GM23338 (cell line): ENCODE results near the gene MTHFD1L. TPM values are rescaled to one million over a fixed set of nuclear protein-coding genes. Genes with fewer than 3 reads are reported as not detected.

ENCODE experiments used
- ATAC-seq: fragments of 200-7000 bp; cut with Tn5 transposase; 3 replicates; pipeline ENCODE4 v1.9.1; 2020
- DNase-seq: peaks from one replicate; pipeline ENCODE4 v3.0.0-alpha.2; 2015; ENCODE audit warnings: low spot score
- H2AFZ ChIP-seq: fragments of 200-600 bp; sonication (generic); 2 replicates; pipeline ENCODE4 v1.8.0; 2016; ENCODE audit warnings: antibody characterized with exemption, mild to moderate bottlenecking, moderate library complexity
- H3F3A ChIP-seq: fragments of 200-600 bp; sonication (generic); replicated peaks from 2 replicates; pipeline ENCODE4 v1.8.0; 2017; ENCODE audit warnings: antibody characterized with exemption, mixed run types, low read depth
- H3K27ac ChIP-seq: fragments of 200-600 bp; sonication (generic); 2 replicates; pipeline ENCODE4 v1.6.1; 2016; ENCODE audit warnings: low read depth
- H3K27me3 ChIP-seq: fragments of 200-600 bp; sonication (generic); 2 replicates; pipeline ENCODE4 v1.8.0; 2016; ENCODE audit warnings: mild to moderate bottlenecking, mixed run types, moderate library complexity; ENCODE audit not compliant: insufficient read depth
- H3K36me3 ChIP-seq: fragments of 200-600 bp; sonication (generic); 2 replicates; pipeline ENCODE4 v1.8.0; 2016; ENCODE audit warnings: mild to moderate bottlenecking; ENCODE audit not compliant: insufficient read depth
- H3K4me1 ChIP-seq: fragments of 200-600 bp; sonication (generic); 2 replicates; pipeline ENCODE4 v1.8.0; 2016; ENCODE audit warnings: mild to moderate bottlenecking, moderate library complexity; ENCODE audit not compliant: insufficient read depth
- H3K4me2 ChIP-seq: fragments of 200-600 bp; sonication (generic); 2 replicates; pipeline ENCODE4 v1.7.1; 2017; ENCODE audit warnings: mixed run types
- H3K4me3 ChIP-seq: fragments of 200-600 bp; sonication (generic); 2 replicates; pipeline ENCODE4 v1.6.1; 2016; ENCODE audit warnings: mixed run types
- H3K79me2 ChIP-seq: fragments of 200-600 bp; sonication (generic); replicated peaks from 2 replicates; pipeline ENCODE4 v1.8.0; 2017; ENCODE audit warnings: mild to moderate bottlenecking; ENCODE audit not compliant: insufficient read depth
- H3K9me2 ChIP-seq: fragments of 200-600 bp; sonication (generic); 2 replicates; pipeline ENCODE4 v1.8.0; 2017; ENCODE audit not compliant: insufficient read depth
- H4K20me1 ChIP-seq: fragments of 200-600 bp; sonication (generic); replicated peaks from 2 replicates; pipeline ENCODE4 v1.8.0; 2017; ENCODE audit warnings: mild to moderate bottlenecking; ENCODE audit not compliant: insufficient read depth
- H3K27ac Mint-ChIP-seq: 2 replicates; pipeline ENCODE4 v1.8.0; 2020; ENCODE audit warnings: inconsistent platforms, mild to moderate bottlenecking, moderate library complexity, mixed read lengths
- H3K27me3 Mint-ChIP-seq: 3 replicates; pipeline ENCODE4 v1.8.0; 2022; ENCODE audit warnings: low read depth, mild to moderate bottlenecking, moderate library complexity, mixed read lengths, inconsistent platforms; ENCODE audit not compliant: insufficient read depth, poor library complexity
- H3K36me3 Mint-ChIP-seq: 3 replicates; pipeline ENCODE4 v1.8.0; 2021; ENCODE audit warnings: low read depth, mild to moderate bottlenecking, inconsistent platforms, moderate library complexity, mixed read lengths
- H3K4me1 Mint-ChIP-seq: 3 replicates; pipeline ENCODE4 v1.8.0; 2020; ENCODE audit warnings: mild to moderate bottlenecking, inconsistent platforms, mixed read lengths
- H3K4me3 Mint-ChIP-seq: 3 replicates; pipeline ENCODE4 v1.8.0; 2021; ENCODE audit warnings: moderate library complexity, mild to moderate bottlenecking, inconsistent platforms, mixed read lengths
- H3K9me3 Mint-ChIP-seq: 3 replicates; pipeline ENCODE4 v1.8.0; 2020; ENCODE audit warnings: moderate library complexity, mild to moderate bottlenecking, inconsistent platforms, mixed read lengths
- CREB1 ChIP-seq: fragments of 250-450 bp; sonication (Bioruptor Pico); IDR thresholded peaks from 2 replicates; pipeline ENCODE4 v1.5.0; 2020; ENCODE audit warnings: low read depth, mild to moderate bottlenecking, moderate library complexity
- EZH2 ChIP-seq: fragments of 200-600 bp; sonication (generic); IDR thresholded peaks from one replicate; pipeline ENCODE4 v1.8.0; 2017; ENCODE audit warnings: antibody characterized with exemption, mild to moderate bottlenecking, low read depth; ENCODE audit not compliant: unreplicated experiment
- JUNB ChIP-seq: IDR thresholded peaks from one replicate; pipeline ENCODE4 v1.6.1; 2016; ENCODE audit warnings: antibody characterized with exemption; ENCODE audit not compliant: unreplicated experiment
- NANOG ChIP-seq: IDR thresholded peaks from 2 replicates; pipeline ENCODE4 v1.6.1; 2016; ENCODE audit warnings: antibody characterized with exemption, borderline replicate concordance
- POLR2AphosphoS5 ChIP-seq: IDR thresholded peaks from 2 replicates; pipeline ENCODE4 v1.6.1; 2016; ENCODE audit warnings: antibody characterized with exemption, low read depth
- ZNF331 ChIP-seq: fragments of 250-450 bp; sonication (Bioruptor Pico); IDR thresholded peaks from 2 replicates; pipeline ENCODE4 v1.5.0; 2020; ENCODE audit warnings: low read depth, mild to moderate bottlenecking, moderate library complexity
- polyA plus RNA-seq: library from polyadenylated mRNA; unstranded; fragments of >200 nt; fragmentation: Nextera tagmentation; extraction: Ambion mirVana; gene quantifications from 2 replicates; pipeline ENCODE4 v1.2.1, GENCODE V29; 2016
- total RNA-seq: library from RNA; depleted of rRNA; stranded (reverse); fragments of >200 nt; shearing (Covaris generic); gene quantifications from 2 replicates; pipeline ENCODE4 v1.2.3, GENCODE V29; 2014
- TF ChIP-seq, protein P1 (sequence below): fragments of 250-450 bp; sonication (Bioruptor Pico); IDR thresholded peaks from 2 replicates; pipeline ENCODE4 v1.5.0; 2020; ENCODE audit warnings: mild to moderate bottlenecking, moderate library complexity
- TF ChIP-seq, protein P2 (sequence below): IDR thresholded peaks from one replicate; pipeline ENCODE4 v1.6.1; 2018; ENCODE audit warnings: antibody characterized with exemption; ENCODE audit not compliant: unreplicated experiment
- TF ChIP-seq, protein P3 (sequence below): IDR thresholded peaks from 2 replicates; pipeline ENCODE4 v1.6.1; 2016; ENCODE audit warnings: antibody characterized with exemption

Gene MTHFD1L
- total and polyA plus RNA-seq, 2 experiments from 2014 or later: 53.2 to 66.8 TPM

DNA sequence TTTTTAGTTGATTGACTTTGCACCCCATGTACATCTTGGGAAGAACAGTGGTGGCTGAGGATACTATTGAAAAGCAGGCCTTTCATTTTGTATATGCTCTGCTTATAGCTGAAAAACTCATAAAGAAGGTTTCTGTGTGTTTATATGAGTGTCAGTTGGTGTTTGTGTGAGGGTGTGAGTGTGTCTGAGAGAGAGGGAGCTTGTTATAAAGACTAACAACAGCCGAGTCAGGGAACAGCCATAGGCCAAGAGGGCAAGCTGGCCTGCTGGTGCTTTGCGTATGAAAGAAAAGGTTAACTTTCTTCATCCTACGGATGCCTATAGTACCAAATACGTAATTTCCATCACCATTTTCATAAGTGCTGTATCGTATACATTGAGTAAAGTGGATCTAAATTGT lies 88.3 kb downstream of the MTHFD1L start:
- Histone ChIP-seq H3K27ac (0 out of 2 replicates have a peak overlapping the region, but pooled peaks have one; percentile 26), H3K4me1 (no peaks in the 10 kb centered on the region), H3K27me3 (no peaks in the 10 kb centered on the region), H3K4me2 (no peak overlapping the region), H3K79me2 (no peaks in the 10 kb centered on the region), H3K9me2 (no peaks in the 10 kb centered on the region), H3K36me3 (peaks cover 42% of the 10 kb centered on the region), H2AFZ (no peak overlapping the region), H3F3A (no peaks in the 10 kb centered on the region), H4K20me1 (peaks cover 10% of the 10 kb centered on the region; the same call in 1 of the 2 replicates), H3K4me3 (no peak overlapping the region)
- no peak overlapping the region for H3K4me3 Mint-ChIP-seq
- ATAC-seq: no peak
- no peaks in the 10 kb centered on the region for H3K4me1 Mint-ChIP-seq
- peaks cover 73% of the 10 kb centered on the region for H3K36me3 Mint-ChIP-seq
- no peak overlapping the region for H3K27ac Mint-ChIP-seq
- H3K9me3 Mint-ChIP-seq: no peaks in the 10 kb centered on the region
- no peak for DNase-seq
- TF ChIP-seq POLR2AphosphoS5: no peak
- TF ChIP-seq, protein P1, sequence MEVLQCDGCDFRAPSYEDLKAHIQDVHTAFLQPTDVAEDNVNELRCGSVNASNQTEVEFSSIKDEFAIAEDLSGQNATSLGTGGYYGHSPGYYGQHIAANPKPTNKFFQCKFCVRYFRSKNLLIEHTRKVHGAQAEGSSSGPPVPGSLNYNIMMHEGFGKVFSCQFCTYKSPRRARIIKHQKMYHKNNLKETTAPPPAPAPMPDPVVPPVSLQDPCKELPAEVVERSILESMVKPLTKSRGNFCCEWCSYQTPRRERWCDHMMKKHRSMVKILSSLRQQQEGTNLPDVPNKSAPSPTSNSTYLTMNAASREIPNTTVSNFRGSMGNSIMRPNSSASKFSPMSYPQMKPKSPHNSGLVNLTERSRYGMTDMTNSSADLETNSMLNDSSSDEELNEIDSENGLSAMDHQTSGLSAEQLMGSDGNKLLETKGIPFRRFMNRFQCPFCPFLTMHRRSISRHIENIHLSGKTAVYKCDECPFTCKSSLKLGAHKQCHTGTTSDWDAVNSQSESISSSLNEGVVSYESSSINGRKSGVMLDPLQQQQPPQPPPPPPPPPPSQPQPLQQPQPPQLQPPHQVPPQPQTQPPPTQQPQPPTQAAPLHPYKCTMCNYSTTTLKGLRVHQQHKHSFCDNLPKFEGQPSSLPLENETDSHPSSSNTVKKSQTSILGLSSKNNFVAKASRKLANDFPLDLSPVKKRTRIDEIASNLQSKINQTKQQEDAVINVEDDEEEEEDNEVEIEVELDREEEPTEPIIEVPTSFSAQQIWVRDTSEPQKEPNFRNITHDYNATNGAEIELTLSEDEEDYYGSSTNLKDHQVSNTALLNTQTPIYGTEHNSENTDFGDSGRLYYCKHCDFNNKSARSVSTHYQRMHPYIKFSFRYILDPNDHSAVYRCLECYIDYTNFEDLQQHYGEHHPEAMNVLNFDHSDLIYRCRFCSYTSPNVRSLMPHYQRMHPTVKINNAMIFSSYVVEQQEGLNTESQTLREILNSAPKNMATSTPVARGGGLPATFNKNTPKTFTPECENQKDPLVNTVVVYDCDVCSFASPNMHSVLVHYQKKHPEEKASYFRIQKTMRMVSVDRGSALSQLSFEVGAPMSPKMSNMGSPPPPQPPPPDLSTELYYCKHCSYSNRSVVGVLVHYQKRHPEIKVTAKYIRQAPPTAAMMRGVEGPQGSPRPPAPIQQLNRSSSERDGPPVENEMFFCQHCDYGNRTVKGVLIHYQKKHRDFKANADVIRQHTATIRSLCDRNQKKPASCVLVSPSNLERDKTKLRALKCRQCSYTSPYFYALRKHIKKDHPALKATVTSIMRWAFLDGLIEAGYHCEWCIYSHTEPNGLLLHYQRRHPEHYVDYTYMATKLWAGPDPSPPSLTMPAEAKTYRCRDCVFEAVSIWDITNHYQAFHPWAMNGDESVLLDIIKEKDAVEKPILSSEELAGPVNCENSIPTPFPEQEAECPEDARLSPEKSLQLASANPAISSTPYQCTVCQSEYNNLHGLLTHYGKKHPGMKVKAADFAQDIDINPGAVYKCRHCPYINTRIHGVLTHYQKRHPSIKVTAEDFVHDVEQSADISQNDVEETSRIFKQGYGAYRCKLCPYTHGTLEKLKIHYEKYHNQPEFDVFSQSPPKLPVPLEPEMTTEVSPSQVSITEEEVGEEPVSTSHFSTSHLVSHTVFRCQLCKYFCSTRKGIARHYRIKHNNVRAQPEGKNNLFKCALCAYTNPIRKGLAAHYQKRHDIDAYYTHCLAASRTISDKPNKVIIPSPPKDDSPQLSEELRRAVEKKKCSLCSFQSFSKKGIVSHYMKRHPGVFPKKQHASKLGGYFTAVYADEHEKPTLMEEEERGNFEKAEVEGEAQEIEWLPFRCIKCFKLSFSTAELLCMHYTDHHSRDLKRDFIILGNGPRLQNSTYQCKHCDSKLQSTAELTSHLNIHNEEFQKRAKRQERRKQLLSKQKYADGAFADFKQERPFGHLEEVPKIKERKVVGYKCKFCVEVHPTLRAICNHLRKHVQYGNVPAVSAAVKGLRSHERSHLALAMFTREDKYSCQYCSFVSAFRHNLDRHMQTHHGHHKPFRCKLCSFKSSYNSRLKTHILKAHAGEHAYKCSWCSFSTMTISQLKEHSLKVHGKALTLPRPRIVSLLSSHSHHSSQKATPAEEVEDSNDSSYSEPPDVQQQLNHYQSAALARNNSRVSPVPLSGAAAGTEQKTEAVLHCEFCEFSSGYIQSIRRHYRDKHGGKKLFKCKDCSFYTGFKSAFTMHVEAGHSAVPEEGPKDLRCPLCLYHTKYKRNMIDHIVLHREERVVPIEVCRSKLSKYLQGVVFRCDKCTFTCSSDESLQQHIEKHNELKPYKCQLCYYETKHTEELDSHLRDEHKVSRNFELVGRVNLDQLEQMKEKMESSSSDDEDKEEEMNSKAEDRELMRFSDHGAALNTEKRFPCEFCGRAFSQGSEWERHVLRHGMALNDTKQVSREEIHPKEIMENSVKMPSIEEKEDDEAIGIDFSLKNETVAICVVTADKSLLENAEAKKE (CRISPR knock-in tag): no peak
- TF ChIP-seq NANOG: no peak
- TF ChIP-seq ZNF331 (CRISPR knock-in tag): no peak
- TF ChIP-seq, protein P2, sequence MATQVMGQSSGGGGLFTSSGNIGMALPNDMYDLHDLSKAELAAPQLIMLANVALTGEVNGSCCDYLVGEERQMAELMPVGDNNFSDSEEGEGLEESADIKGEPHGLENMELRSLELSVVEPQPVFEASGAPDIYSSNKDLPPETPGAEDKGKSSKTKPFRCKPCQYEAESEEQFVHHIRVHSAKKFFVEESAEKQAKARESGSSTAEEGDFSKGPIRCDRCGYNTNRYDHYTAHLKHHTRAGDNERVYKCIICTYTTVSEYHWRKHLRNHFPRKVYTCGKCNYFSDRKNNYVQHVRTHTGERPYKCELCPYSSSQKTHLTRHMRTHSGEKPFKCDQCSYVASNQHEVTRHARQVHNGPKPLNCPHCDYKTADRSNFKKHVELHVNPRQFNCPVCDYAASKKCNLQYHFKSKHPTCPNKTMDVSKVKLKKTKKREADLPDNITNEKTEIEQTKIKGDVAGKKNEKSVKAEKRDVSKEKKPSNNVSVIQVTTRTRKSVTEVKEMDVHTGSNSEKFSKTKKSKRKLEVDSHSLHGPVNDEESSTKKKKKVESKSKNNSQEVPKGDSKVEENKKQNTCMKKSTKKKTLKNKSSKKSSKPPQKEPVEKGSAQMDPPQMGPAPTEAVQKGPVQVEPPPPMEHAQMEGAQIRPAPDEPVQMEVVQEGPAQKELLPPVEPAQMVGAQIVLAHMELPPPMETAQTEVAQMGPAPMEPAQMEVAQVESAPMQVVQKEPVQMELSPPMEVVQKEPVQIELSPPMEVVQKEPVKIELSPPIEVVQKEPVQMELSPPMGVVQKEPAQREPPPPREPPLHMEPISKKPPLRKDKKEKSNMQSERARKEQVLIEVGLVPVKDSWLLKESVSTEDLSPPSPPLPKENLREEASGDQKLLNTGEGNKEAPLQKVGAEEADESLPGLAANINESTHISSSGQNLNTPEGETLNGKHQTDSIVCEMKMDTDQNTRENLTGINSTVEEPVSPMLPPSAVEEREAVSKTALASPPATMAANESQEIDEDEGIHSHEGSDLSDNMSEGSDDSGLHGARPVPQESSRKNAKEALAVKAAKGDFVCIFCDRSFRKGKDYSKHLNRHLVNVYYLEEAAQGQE: no peak
- TF ChIP-seq, protein P3, sequence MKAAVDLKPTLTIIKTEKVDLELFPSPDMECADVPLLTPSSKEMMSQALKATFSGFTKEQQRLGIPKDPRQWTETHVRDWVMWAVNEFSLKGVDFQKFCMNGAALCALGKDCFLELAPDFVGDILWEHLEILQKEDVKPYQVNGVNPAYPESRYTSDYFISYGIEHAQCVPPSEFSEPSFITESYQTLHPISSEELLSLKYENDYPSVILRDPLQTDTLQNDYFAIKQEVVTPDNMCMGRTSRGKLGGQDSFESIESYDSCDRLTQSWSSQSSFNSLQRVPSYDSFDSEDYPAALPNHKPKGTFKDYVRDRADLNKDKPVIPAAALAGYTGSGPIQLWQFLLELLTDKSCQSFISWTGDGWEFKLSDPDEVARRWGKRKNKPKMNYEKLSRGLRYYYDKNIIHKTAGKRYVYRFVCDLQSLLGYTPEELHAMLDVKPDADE: no peak
- TF ChIP-seq JUNB: no peak
- TF ChIP-seq CREB1 (CRISPR knock-in tag): no peak
- TF ChIP-seq EZH2: no peak
- peaks cover 6% of the 10 kb centered on the region for H3K27me3 Mint-ChIP-seq
